HepG2 (cell line): ENCODE measurements around the gene ZNF513. TPM values are rescaled to one million over a fixed set of nuclear protein-coding genes. Genes with fewer than 3 reads are reported as not detected.
A peak's percentile ranks its signal among the peaks of the same experiment; 100 is the strongest.

ENCODE experiments used
- CBFB ChIP-seq: sonication (generic); formaldehyde crosslinking; IDR thresholded peaks from 2 replicates; pipeline ENCODE4 v1.4.0; 2020; ENCODE audit warnings: missing genetic modification reagents
- CHCHD3 ChIP-seq: sonication (generic); formaldehyde crosslinking; IDR thresholded peaks from 2 replicates; pipeline ENCODE4 v1.8.0; 2022; ENCODE audit warnings: mild to moderate bottlenecking, missing genetic modification reagents, moderate library complexity
- ELF4 ChIP-seq: sonication (generic); formaldehyde crosslinking; IDR thresholded peaks from 2 replicates; pipeline ENCODE4 v1.5.0; 2020; ENCODE audit warnings: missing genetic modification reagents, mild to moderate bottlenecking, moderate library complexity, borderline replicate concordance
- GLMP ChIP-seq: sonication (generic); formaldehyde crosslinking; IDR thresholded peaks from 2 replicates; pipeline ENCODE4 v1.9.0; 2021; ENCODE audit warnings: missing genetic modification reagents, mild to moderate bottlenecking, borderline replicate concordance
- KLF9 ChIP-seq: IDR thresholded peaks from 2 replicates; pipeline ENCODE4 v1.6.1; 2016; ENCODE audit warnings: low read depth
- KMT2A ChIP-seq: sonication (generic); formaldehyde crosslinking; IDR thresholded peaks from 2 replicates; pipeline ENCODE4 v1.4.0; 2020; ENCODE audit warnings: missing genetic modification reagents
- NFE2L1 ChIP-seq: sonication (generic); formaldehyde crosslinking; IDR thresholded peaks from 2 replicates; pipeline ENCODE4 v1.4.0; 2020; ENCODE audit warnings: missing genetic modification reagents, mild to moderate bottlenecking, borderline replicate concordance
- PBX2 ChIP-seq: IDR thresholded peaks from 2 replicates; pipeline ENCODE4 v1.6.1; 2016; ENCODE audit warnings: control low read depth
- PCBP1 ChIP-seq: fragments of 200-400 bp; formaldehyde crosslinking; IDR thresholded peaks from 2 replicates; pipeline ENCODE4 v1.6.1; 2017; ENCODE audit warnings: mild to moderate bottlenecking, low read depth, low read length, borderline replicate concordance
- TFAP4 ChIP-seq: sonication (generic); IDR thresholded peaks from 2 replicates; pipeline ENCODE4 v1.6.1; 2016; ENCODE audit warnings: low read depth, borderline replicate concordance
- THRA ChIP-seq: sonication (generic); formaldehyde crosslinking; IDR thresholded peaks from 2 replicates; pipeline ENCODE4 v1.4.0; 2020; ENCODE audit warnings: missing genetic modification reagents, borderline replicate concordance
- ZNF800 ChIP-seq: sonication (generic); formaldehyde crosslinking; IDR thresholded peaks from 2 replicates; pipeline ENCODE4 v1.4.0; 2020; ENCODE audit warnings: missing genetic modification reagents
- polyA plus RNA-seq, 8 experiments: library from polyadenylated mRNA; depleted of rRNA in 3 of 8; stranded (reverse) in 7 of 8; unstranded in 1 of 8; fragments of >200 nt; fragmentation: Illumina TruSeq in 4 of 8; extraction: Trizol in 4 of 8; gene quantifications; 2 replicates each; pipeline versions ENCODE4 v1.2.1 to v1.2.3, GENCODE V29; 2011 to 2016; ENCODE audit warnings: low read depth in 4 of 8, missing spikeins in 1 of 8, mixed read lengths in 1 of 8; ENCODE audit not compliant: insufficient read depth in 1 of 8
- total RNA-seq, 5 experiments: library from RNA; depleted of rRNA; stranded (reverse); fragments of >200 nt; fragmentation: Illumina TruSeq; extraction: Trizol; gene quantifications; 2 replicates each; pipeline ENCODE4 v1.2.3, GENCODE V29; 2016; ENCODE audit warnings: low read depth in 1 of 5
- TF ChIP-seq, protein P1 (sequence below): sonication (generic); formaldehyde crosslinking; IDR thresholded peaks from 2 replicates; pipeline ENCODE4; 2020; ENCODE audit warnings: missing genetic modification reagents, mild to moderate bottlenecking, borderline replicate concordance
- TF ChIP-seq, protein P2 (sequence below): sonication (generic); formaldehyde crosslinking; IDR thresholded peaks from 2 replicates; pipeline ENCODE4 v1.5.1; 2020; ENCODE audit warnings: missing genetic modification reagents, mild to moderate bottlenecking, borderline replicate concordance
- TF ChIP-seq, protein P3 (sequence below): sonication (generic); formaldehyde crosslinking; IDR thresholded peaks from 2 replicates; pipeline ENCODE4 v1.8.0; 2023; ENCODE audit warnings: mild to moderate bottlenecking, missing genetic modification reagents

The ZNF513 gene
- total and polyA plus RNA-seq, 2 of the 13 experiments (the other 11 are each of a cell fraction or from before 2014, with no cell fraction given) = 4.9 to 6.3 TPM

- TF ChIP-seq, protein P1, sequence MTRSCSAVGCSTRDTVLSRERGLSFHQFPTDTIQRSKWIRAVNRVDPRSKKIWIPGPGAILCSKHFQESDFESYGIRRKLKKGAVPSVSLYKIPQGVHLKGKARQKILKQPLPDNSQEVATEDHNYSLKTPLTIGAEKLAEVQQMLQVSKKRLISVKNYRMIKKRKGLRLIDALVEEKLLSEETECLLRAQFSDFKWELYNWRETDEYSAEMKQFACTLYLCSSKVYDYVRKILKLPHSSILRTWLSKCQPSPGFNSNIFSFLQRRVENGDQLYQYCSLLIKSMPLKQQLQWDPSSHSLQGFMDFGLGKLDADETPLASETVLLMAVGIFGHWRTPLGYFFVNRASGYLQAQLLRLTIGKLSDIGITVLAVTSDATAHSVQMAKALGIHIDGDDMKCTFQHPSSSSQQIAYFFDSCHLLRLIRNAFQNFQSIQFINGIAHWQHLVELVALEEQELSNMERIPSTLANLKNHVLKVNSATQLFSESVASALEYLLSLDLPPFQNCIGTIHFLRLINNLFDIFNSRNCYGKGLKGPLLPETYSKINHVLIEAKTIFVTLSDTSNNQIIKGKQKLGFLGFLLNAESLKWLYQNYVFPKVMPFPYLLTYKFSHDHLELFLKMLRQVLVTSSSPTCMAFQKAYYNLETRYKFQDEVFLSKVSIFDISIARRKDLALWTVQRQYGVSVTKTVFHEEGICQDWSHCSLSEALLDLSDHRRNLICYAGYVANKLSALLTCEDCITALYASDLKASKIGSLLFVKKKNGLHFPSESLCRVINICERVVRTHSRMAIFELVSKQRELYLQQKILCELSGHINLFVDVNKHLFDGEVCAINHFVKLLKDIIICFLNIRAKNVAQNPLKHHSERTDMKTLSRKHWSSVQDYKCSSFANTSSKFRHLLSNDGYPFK = no peak
- peak; percentile 70; the same call in 1 of the 2 replicates for TF ChIP-seq TFAP4
- no peak for TF ChIP-seq PCBP1
- no peak for TF ChIP-seq ELF4
- TF ChIP-seq ZNF800 = peak; percentile 41; the same call in 1 of the 2 replicates
- TF ChIP-seq THRA = peak; percentile 18; the same call in 1 of the 2 replicates
- no peak for TF ChIP-seq GLMP (CRISPR knock-in tag)
- TF ChIP-seq, protein P2, sequence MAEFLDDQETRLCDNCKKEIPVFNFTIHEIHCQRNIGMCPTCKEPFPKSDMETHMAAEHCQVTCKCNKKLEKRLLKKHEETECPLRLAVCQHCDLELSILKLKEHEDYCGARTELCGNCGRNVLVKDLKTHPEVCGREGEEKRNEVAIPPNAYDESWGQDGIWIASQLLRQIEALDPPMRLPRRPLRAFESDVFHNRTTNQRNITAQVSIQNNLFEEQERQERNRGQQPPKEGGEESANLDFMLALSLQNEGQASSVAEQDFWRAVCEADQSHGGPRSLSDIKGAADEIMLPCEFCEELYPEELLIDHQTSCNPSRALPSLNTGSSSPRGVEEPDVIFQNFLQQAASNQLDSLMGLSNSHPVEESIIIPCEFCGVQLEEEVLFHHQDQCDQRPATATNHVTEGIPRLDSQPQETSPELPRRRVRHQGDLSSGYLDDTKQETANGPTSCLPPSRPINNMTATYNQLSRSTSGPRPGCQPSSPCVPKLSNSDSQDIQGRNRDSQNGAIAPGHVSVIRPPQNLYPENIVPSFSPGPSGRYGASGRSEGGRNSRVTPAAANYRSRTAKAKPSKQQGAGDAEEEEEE (CRISPR knock-in tag) = no peak
- no peak for TF ChIP-seq NFE2L1
- TF ChIP-seq CBFB (CRISPR knock-in tag) = no peak
- peak; percentile 74 for TF ChIP-seq KMT2A (CRISPR knock-in tag)
- no peak for TF ChIP-seq CHCHD3 (CRISPR knock-in tag)
- no peak for TF ChIP-seq KLF9
- no peak for TF ChIP-seq PBX2 (CRISPR knock-in tag)
- TF ChIP-seq, protein P3, sequence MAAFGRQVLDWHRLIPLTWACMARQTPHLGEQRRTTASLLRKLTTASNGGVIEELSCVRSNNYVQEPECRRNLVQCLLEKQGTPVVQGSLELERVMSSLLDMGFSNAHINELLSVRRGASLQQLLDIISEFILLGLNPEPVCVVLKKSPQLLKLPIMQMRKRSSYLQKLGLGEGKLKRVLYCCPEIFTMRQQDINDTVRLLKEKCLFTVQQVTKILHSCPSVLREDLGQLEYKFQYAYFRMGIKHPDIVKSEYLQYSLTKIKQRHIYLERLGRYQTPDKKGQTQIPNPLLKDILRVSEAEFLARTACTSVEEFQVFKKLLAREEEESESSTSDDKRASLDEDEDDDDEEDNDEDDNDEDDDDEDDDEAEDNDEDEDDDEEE = peak; percentile 6; the same call in 1 of the 2 replicates
Measured at GRCh38 chr2:27428978-27429541, 48.5 kb upstream of the ZNF513 start (continued).
